K562 (cell line): ENCODE measurements around the gene DOCK7. TPM values are rescaled to one million over a fixed set of nuclear protein-coding genes. Genes with fewer than 3 reads are reported as not detected.

Experiments used
- BDP1 ChIP-seq: IDR thresholded peaks from 3 replicates; pipeline ENCODE4 v1.6.1; 2011; ENCODE audit not compliant: insufficient read length, insufficient read depth
- BRF1 ChIP-seq: IDR thresholded peaks from 3 replicates; pipeline ENCODE4 v1.6.1; 2011; ENCODE audit warnings: borderline replicate concordance, mild to moderate bottlenecking; ENCODE audit not compliant: insufficient read length; ENCODE audit errors: extremely low read depth
- CBX8 ChIP-seq: fragments of 200-600 bp; sonication (generic); IDR thresholded peaks from 2 replicates; pipeline ENCODE4 v1.6.1; 2012; ENCODE audit warnings: borderline replicate concordance, mixed run types, low read depth, mild to moderate bottlenecking, moderate library complexity, mixed read lengths, low read length, control low read depth, inconsistent platforms; ENCODE audit not compliant: poor library complexity, severe bottlenecking; ENCODE audit errors: extremely low read depth
- CHD4 ChIP-seq: fragments of 200-600 bp; sonication (generic); IDR thresholded peaks from 3 replicates; pipeline ENCODE4 v1.6.1; 2012; ENCODE audit warnings: low read depth, mild to moderate bottlenecking, mixed read lengths, low read length, inconsistent platforms; ENCODE audit not compliant: insufficient read depth, insufficient replicate concordance, poor library complexity, severe bottlenecking
- CTCFL ChIP-seq: IDR thresholded peaks from 2 replicates; pipeline ENCODE4 v1.6.1; 2011; ENCODE audit warnings: borderline replicate concordance, low read depth, mild to moderate bottlenecking, moderate library complexity, low read length; ENCODE audit not compliant: insufficient read depth, poor library complexity, severe bottlenecking
- HBP1 ChIP-seq: fragments of 450-650 bp; formaldehyde crosslinking; IDR thresholded peaks from 2 replicates; pipeline ENCODE4 v1.4.0; 2022; ENCODE audit warnings: missing genetic modification characterization
- MEF2D ChIP-seq: conservative IDR thresholded peaks from 2 replicates; pipeline ENCODE4 v1.6.1; 2016; ENCODE audit warnings: low read depth, missing genetic modification characterization, missing compliant biosample characterization
- NCOA4 ChIP-seq: fragments of 450-650 bp; IDR thresholded peaks from 2 replicates; pipeline ENCODE4 v1.6.1; 2018; ENCODE audit warnings: mild to moderate bottlenecking; ENCODE audit not compliant: partially characterized antibody
- POLR2B ChIP-seq: fragments of 450-650 bp; IDR thresholded peaks from 2 replicates; pipeline ENCODE4 v1.6.1; 2018; ENCODE audit warnings: low read depth; ENCODE audit not compliant: partially characterized antibody
- RBM25 ChIP-seq: fragments of 200-400 bp; formaldehyde crosslinking; IDR thresholded peaks from 2 replicates; pipeline ENCODE4 v1.6.1; 2018; ENCODE audit warnings: low read length, low read depth, moderate library complexity; ENCODE audit not compliant: severe bottlenecking
- RNF2 ChIP-seq: sonication (generic); IDR thresholded peaks from 2 replicates; pipeline ENCODE4 v1.6.1; 2016
- SMAD3 ChIP-seq: fragments of 450-650 bp; formaldehyde crosslinking; conservative IDR thresholded peaks from 2 replicates; pipeline ENCODE4 v1.4.0; 2020; ENCODE audit warnings: mild to moderate bottlenecking
- TEAD1 ChIP-seq, 2 experiments: fragments of 450-650 bp in 1 of 2; sonication (generic) in 1 of 2; formaldehyde crosslinking; IDR thresholded peaks; 2 replicates each; pipeline versions ENCODE4 v1.4.0 to v1.8.0; 2020 to 2022; ENCODE audit warnings: mild to moderate bottlenecking in 2 of 2, missing genetic modification reagents in 1 of 2
- VEZF1 ChIP-seq: fragments of 200-800 bp; sonication (Bioruptor generic); IDR thresholded peaks from 2 replicates; pipeline ENCODE4 v1.6.1; 2017; ENCODE audit warnings: missing genetic modification characterization, missing compliant biosample characterization
- ZNF24 ChIP-seq: fragments of 450-650 bp; IDR thresholded peaks from 2 replicates; pipeline ENCODE4 v1.6.1; 2016
- ZNF707 ChIP-seq: fragments of 250-450 bp; sonication (Bioruptor Pico); conservative IDR thresholded peaks from 2 replicates; pipeline ENCODE4 v1.8.0; 2022; ENCODE audit warnings: inconsistent platforms, mild to moderate bottlenecking, moderate library complexity
- polyA plus RNA-seq, 8 experiments: library from polyadenylated mRNA; depleted of rRNA in 4 of 8; stranded (reverse) in 5 of 8; unstranded in 3 of 8; fragments of >200 nt; fragmentation: Nextera tagmentation in 2 of 8; fragmentation: Illumina TruSeq in 1 of 8; extraction: Ambion mirVana in 2 of 8; extraction: Trizol in 1 of 8; gene quantifications; 2 replicates each; pipeline versions ENCODE4 v1.2.1 to v1.2.3, GENCODE V29; 2011 to 2014; ENCODE audit warnings: inconsistent platforms in 1 of 8, missing spikeins in 1 of 8
- total RNA-seq, 7 experiments: library from RNA; depleted of rRNA in 6 of 7; stranded (reverse); fragments of >200 nt in 6 of 7; fragmentation: Illumina TruSeq in 2 of 7; extraction: Trizol in 2 of 7; gene quantifications; 2 replicates each; pipeline versions ENCODE4 v1.2.1 to v1.2.3, GENCODE V29; 2011 to 2021; ENCODE audit warnings: low replicate concordance in 1 of 7

Gene DOCK7
- total and polyA plus RNA-seq, 9 of the 15 experiments (the other 6 are each of a cell fraction or from before 2014, with no cell fraction given): 4.9 to 35.1 (median 12.6) TPM

- TF ChIP-seq CTCFL (no peak), HBP1 (no peak), RNF2 (no peak), NCOA4 (no peak), ZNF24 (no peak), BRF1 (no peak), TEAD1 (CRISPR knock-in tag; IDR thresholded peaks at IDR 0.05) (peak in 1 of 2 experiments; percentile 82; a peak in 1 of 4 replicates), CBX8 (no peak), SMAD3 (CRISPR knock-in tag) (no peak), POLR2B (no peak), VEZF1 (CRISPR knock-in tag) (peak; percentile 50), MEF2D (no peak), RBM25 (no peak), ZNF707 (CRISPR knock-in tag) (no peak), BDP1 (no peak), CHD4 (no peak)
Measured at GRCh38 chr1:62437273-62437940, 250.8 kb downstream of the DOCK7 start (continued).
